Omental fat pad (tissue), 4 donors: ENCODE data around the gene NID2. TPM values are rescaled to one million over a fixed set of nuclear protein-coding genes. Genes with fewer than 3 reads are reported as not detected.

Source experiments
- ATAC-seq: fragments of 150-250 bp; one replicate; pipeline ENCODE4 v1.9.1; 2016; ENCODE audit warnings: mild to moderate bottlenecking, moderate library complexity; ENCODE audit not compliant: low FRiP score
- DNase-seq: peaks from one replicate; pipeline ENCODE4 v3.0.0-alpha.2; 2019; ENCODE audit warnings: low spot score
- CTCF ChIP-seq, 3 donors: fragments of 450-650 bp; IDR thresholded peaks; one replicate each; pipeline ENCODE4 v1.5.1; 2016 to 2017; ENCODE audit warnings: antibody characterized with exemption in 3 of 3, mild to moderate bottlenecking in 3 of 3, moderate library complexity in 2 of 3
- total RNA-seq, 4 donors: library from RNA; depleted of rRNA; stranded (reverse); fragments of >200 nt; gene quantifications; one replicate each; pipeline ENCODE4 v1.1.0, GENCODE V29; 2016

The NID2 gene
- total RNA-seq, 4 donors from 2014 or later: 33.3 to 67.0 (median 45.4) TPM

GRCh38 chr14:52058341-52058740 lies 10.5 kb downstream of the NID2 start:
- TF ChIP-seq CTCF (IDR thresholded peaks at IDR 0.05): no peak
- DNase-seq (no peak), ATAC-seq (peak; percentile 6)

- ATAC-seq (no peak), DNase-seq (no peak)
- TF ChIP-seq CTCF (IDR thresholded peaks at IDR 0.05): no peak
Measured at GRCh38 chr14:52055167-52055566, 13.7 kb downstream of the NID2 start.

- DNase-seq: no peak
- no peak for TF ChIP-seq CTCF (IDR thresholded peaks at IDR 0.05)
- ATAC-seq: no peak
Measured at GRCh38 chr14:52054678-52055077, 14.2 kb downstream of the NID2 start.

- ATAC-seq (peak; percentile 78), DNase-seq (no peak)
- no peak for TF ChIP-seq CTCF (IDR thresholded peaks at IDR 0.05)
Measured at GRCh38 chr14:52053044-52053443, 15.8 kb downstream of the NID2 start.

GRCh38 chr14:52052288-52052943 lies 16.4 kb downstream of the NID2 start:
- no peak for TF ChIP-seq CTCF (IDR thresholded peaks at IDR 0.05)
- DNase-seq (no peak), ATAC-seq (peak; percentile 90)

GRCh38 chr14:52051871-52052270 lies 17.0 kb downstream of the NID2 start:
- no peak for TF ChIP-seq CTCF (IDR thresholded peaks at IDR 0.05)
- DNase-seq (no peak), ATAC-seq (no peak)

- ATAC-seq (no peak), DNase-seq (no peak)
- TF ChIP-seq CTCF (IDR thresholded peaks at IDR 0.05): no peak
Measured at GRCh38 chr14:52051251-52051650, 17.6 kb downstream of the NID2 start.
